ENCODE measurements around the gene VPS11. TPM values are rescaled to one million over a fixed set of nuclear protein-coding genes. Genes with fewer than 3 reads are reported as not detected.

The VPS11 gene
- total RNA-seq, 1 donor: 35.1 TPM

- Histone ChIP-seq H3K27me3 (ENCODE audit: insufficient read depth, low read length) (no peaks in the 10 kb centered on the region), H3K4me2 (ENCODE audit: insufficient read depth, low read length) (no peak overlapping the region), H2AFZ (ENCODE audit: low read length) (no peak overlapping the region), H3K36me3 (ENCODE audit: insufficient read depth, low read length) (peaks cover 38% of the 10 kb centered on the region), H3K4me3 (ENCODE audit: insufficient read depth, low read length) (no peak overlapping the region), H3K79me2 (ENCODE audit: insufficient read depth, low read length) (peaks cover 23% of the 10 kb centered on the region), H3K9me3 (ENCODE audit: low read depth, low read length) (no peaks in the 10 kb centered on the region), H3K4me1 (ENCODE audit: insufficient read depth, low read length) (peaks cover 10% of the 10 kb centered on the region), H3K27ac (ENCODE audit: low read depth, low read length) (no peak overlapping the region), H4K20me1 (ENCODE audit: insufficient read depth, low read length) (peaks cover 7% of the 10 kb centered on the region)
- DNase-seq (ENCODE audit: insufficient read length, low spot score, missing footprints): no peak
- TF ChIP-seq CTCF (IDR thresholded peaks at IDR 0.05; ENCODE audit: extremely low read depth, low read depth, low read length): no peak
Observed at GRCh38 chr11:119025541-119025940, 42.1 kb upstream of the VPS11 start.

GRCh38 chr11:119025978-119026766 is 41.4 kb upstream of the VPS11 start:
- Histone ChIP-seq H3K9me3 (ENCODE audit: low read depth, low read length) (no peaks in the 10 kb centered on the region), H3K4me3 (ENCODE audit: insufficient read depth, low read length) (no peak overlapping the region), H3K4me2 (ENCODE audit: insufficient read depth, low read length) (no peak overlapping the region), H3K27me3 (ENCODE audit: insufficient read depth, low read length) (no peaks in the 10 kb centered on the region), H3K27ac (ENCODE audit: low read depth, low read length) (no peak overlapping the region), H2AFZ (ENCODE audit: low read length) (no peak overlapping the region), H3K79me2 (ENCODE audit: insufficient read depth, low read length) (peaks cover 16% of the 10 kb centered on the region), H3K36me3 (ENCODE audit: insufficient read depth, low read length) (peaks cover 35% of the 10 kb centered on the region), H4K20me1 (ENCODE audit: insufficient read depth, low read length) (peaks cover 6% of the 10 kb centered on the region), H3K4me1 (ENCODE audit: insufficient read depth, low read length) (peaks cover 10% of the 10 kb centered on the region)
- TF ChIP-seq CTCF (IDR thresholded peaks at IDR 0.05; ENCODE audit: extremely low read depth, low read depth, low read length): no peak
- DNase-seq (ENCODE audit: insufficient read length, low spot score, missing footprints): no peak

GRCh38 chr11:119026970-119027369 is 40.6 kb upstream of the VPS11 start:
- H3K4me1 ChIP-seq (ENCODE audit: insufficient read depth, low read length): peaks cover 10% of the 10 kb centered on the region
- no peak overlapping the region for H3K27ac ChIP-seq (ENCODE audit: low read depth, low read length)
- peaks cover 4% of the 10 kb centered on the region for H4K20me1 ChIP-seq (ENCODE audit: insufficient read depth, low read length)
- H3K4me2 ChIP-seq (ENCODE audit: insufficient read depth, low read length): no peak overlapping the region
- peaks cover 28% of the 10 kb centered on the region for H3K36me3 ChIP-seq (ENCODE audit: insufficient read depth, low read length)
- no peaks in the 10 kb centered on the region for H3K9me3 ChIP-seq (ENCODE audit: low read depth, low read length)
- peaks cover 9% of the 10 kb centered on the region for H3K79me2 ChIP-seq (ENCODE audit: insufficient read depth, low read length)
- no peak for TF ChIP-seq CTCF (IDR thresholded peaks at IDR 0.05; ENCODE audit: extremely low read depth, low read depth, low read length)
- DNase-seq (ENCODE audit: insufficient read length, low spot score, missing footprints): no peak
- H3K4me3 ChIP-seq (ENCODE audit: insufficient read depth, low read length): no peak overlapping the region
- H3K27me3 ChIP-seq (ENCODE audit: insufficient read depth, low read length): no peaks in the 10 kb centered on the region
- no peak overlapping the region for H2AFZ ChIP-seq (ENCODE audit: low read length)

GRCh38 chr11:119027561-119028345 is 39.9 kb upstream of the VPS11 start:
- peaks cover 22% of the 10 kb centered on the region for H3K36me3 ChIP-seq (ENCODE audit: insufficient read depth, low read length)
- H3K4me1 ChIP-seq (ENCODE audit: insufficient read depth, low read length): peaks cover 10% of the 10 kb centered on the region
- H3K9me3 ChIP-seq (ENCODE audit: low read depth, low read length): no peaks in the 10 kb centered on the region
- H4K20me1 ChIP-seq (ENCODE audit: insufficient read depth, low read length): peaks cover 4% of the 10 kb centered on the region
- H3K4me3 ChIP-seq (ENCODE audit: insufficient read depth, low read length): no peak overlapping the region
- H3K27ac ChIP-seq (ENCODE audit: low read depth, low read length): no peak overlapping the region
- H3K4me2 ChIP-seq (ENCODE audit: insufficient read depth, low read length): no peak overlapping the region
- no peaks in the 10 kb centered on the region for H3K27me3 ChIP-seq (ENCODE audit: insufficient read depth, low read length)
- TF ChIP-seq CTCF (IDR thresholded peaks at IDR 0.05; ENCODE audit: extremely low read depth, low read depth, low read length): no peak
- no peak for DNase-seq (ENCODE audit: insufficient read length, low spot score, missing footprints)
- H2AFZ ChIP-seq (ENCODE audit: low read length): no peak overlapping the region
- H3K79me2 ChIP-seq (ENCODE audit: insufficient read depth, low read length): peaks cover 5% of the 10 kb centered on the region

All from osteoblast (primary cell).